ENCODE data around the gene ANXA11. TPM values are rescaled to one million over a fixed set of nuclear protein-coding genes. Genes with fewer than 3 reads are reported as not detected.

ANXA11 gene
- total and polyA plus RNA-seq, 2 of the 8 experiments (the other 6 are each of a cell fraction or from before 2014, with no cell fraction given) = 40.5 to 84.9 TPM

DNA sequence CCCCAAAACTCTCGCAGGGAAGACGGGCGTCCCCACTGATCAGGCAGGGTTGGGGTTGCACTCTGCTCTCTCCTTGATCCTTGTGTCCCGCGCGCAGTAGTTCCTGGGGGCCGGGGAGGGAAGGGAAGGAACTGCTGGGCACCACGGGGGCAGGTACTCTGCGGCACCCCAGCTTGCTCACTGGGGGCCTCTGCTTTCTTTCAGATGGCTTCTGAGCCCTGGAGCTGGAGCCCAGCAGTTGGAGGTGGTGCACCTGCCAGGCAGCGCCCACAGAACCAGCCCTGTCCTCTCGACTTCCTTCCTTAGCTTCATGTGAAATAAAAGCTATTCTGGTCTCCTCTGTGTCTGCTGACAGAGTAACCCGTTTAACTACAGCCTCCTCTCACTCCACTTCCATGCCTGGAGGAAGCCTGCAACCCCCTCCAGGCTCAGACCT, 60.6 kb downstream of the ANXA11 start (continued):
- no peak for TF ChIP-seq EZH2 (IDR thresholded peaks at IDR 0.05; ENCODE audit: low read depth, low read length, severe bottlenecking)
- TF ChIP-seq CREB1 (IDR thresholded peaks at IDR 0.05) = no peak
- TF ChIP-seq CHD2 (IDR thresholded peaks at IDR 0.05; ENCODE audit: low read length) = no peak
- no peak for TF ChIP-seq CTBP2 (IDR thresholded peaks at IDR 0.05; ENCODE audit: borderline replicate concordance, insufficient read depth, insufficient read length, low read length)
- no peak for TF ChIP-seq KDM5A (IDR thresholded peaks at IDR 0.05; ENCODE audit: low read length)
